Measurements from ENCODE around the gene GPC4. TPM values are rescaled to one million over a fixed set of nuclear protein-coding genes. Genes with fewer than 3 reads are reported as not detected.
A peak's percentile ranks its signal among the peaks of the same experiment; 100 is the strongest.

Gene GPC4
- total RNA-seq, 1 experiment from 2014 or later = 17.8 TPM

- H3K9me3 ChIP-seq (ENCODE audit: low read depth, low read length, poor library complexity, severe bottlenecking) = no peaks in the 10 kb centered on the region
- intact Hi-C loops (cut with micrococcal nuclease; ENCODE audit: unreplicated experiment) = no loop called here
- BruUV-seq (replicated peaks) = no TSS peak
- TF ChIP-seq EZH2 (IDR thresholded peaks at IDR 0.05; ENCODE audit: borderline replicate concordance, low read depth, low read length, poor library complexity, severe bottlenecking) = no peak
- TF ChIP-seq, protein P1, sequence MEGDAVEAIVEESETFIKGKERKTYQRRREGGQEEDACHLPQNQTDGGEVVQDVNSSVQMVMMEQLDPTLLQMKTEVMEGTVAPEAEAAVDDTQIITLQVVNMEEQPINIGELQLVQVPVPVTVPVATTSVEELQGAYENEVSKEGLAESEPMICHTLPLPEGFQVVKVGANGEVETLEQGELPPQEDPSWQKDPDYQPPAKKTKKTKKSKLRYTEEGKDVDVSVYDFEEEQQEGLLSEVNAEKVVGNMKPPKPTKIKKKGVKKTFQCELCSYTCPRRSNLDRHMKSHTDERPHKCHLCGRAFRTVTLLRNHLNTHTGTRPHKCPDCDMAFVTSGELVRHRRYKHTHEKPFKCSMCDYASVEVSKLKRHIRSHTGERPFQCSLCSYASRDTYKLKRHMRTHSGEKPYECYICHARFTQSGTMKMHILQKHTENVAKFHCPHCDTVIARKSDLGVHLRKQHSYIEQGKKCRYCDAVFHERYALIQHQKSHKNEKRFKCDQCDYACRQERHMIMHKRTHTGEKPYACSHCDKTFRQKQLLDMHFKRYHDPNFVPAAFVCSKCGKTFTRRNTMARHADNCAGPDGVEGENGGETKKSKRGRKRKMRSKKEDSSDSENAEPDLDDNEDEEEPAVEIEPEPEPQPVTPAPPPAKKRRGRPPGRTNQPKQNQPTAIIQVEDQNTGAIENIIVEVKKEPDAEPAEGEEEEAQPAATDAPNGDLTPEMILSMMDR (conservative IDR thresholded peaks at IDR 0.05; ENCODE audit: low read depth, low read length) = no peak
- H3K4me3 ChIP-seq (ENCODE audit: low read depth, low read length, poor library complexity, severe bottlenecking) = no peak overlapping the region
- CTCF ChIA-PET = no interaction called here
- no peaks in the 10 kb centered on the region for H3K36me3 ChIP-seq (ENCODE audit: insufficient read depth, low read length, poor library complexity, severe bottlenecking)
- no peaks in the 10 kb centered on the region for H3K27me3 ChIP-seq (replicated peaks; ENCODE audit: insufficient read depth, low read depth, low read length, poor library complexity)
- no peak overlapping the region for H3K27ac ChIP-seq (ENCODE audit: low read depth, low read length, poor library complexity, severe bottlenecking)
- no peak for DNase-seq (ENCODE audit: low spot score)
- POLR2A ChIA-PET (ENCODE audit: low non-redundant PET) = no interaction called here
- no peaks in the 10 kb centered on the region for H3K4me1 ChIP-seq (ENCODE audit: insufficient read depth, low read length, poor library complexity, severe bottlenecking)
These were observed 62.1 kb downstream of the GPC4 start for GRCh38 chrX:133353233-133353632.

DNA sequence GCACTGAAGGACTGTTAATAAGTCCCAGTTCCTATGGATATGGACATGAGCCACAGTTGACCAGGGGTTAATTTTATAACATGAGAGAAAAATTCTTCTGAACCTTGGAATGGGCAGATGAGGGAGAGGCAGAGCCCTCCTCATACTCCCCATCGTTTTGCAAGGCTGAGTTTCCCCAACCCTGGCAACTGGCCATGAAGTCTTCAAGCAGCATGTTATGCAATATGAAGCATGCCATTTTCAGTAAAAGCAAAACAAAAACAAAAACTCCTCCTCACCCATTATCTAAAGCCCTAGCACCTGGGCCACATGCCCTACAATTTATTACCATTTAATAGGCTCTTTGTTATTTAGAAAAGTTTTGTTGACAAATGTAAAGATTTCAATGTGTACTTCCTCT is 64.5 kb downstream of the GPC4 start:
- no TSS peak for BruUV-seq (replicated peaks)

GRCh38 chrX:133346026-133346425 is 69.3 kb downstream of the GPC4 start:
- H3K36me3 ChIP-seq (ENCODE audit: insufficient read depth, low read length, poor library complexity, severe bottlenecking) = no peaks in the 10 kb centered on the region
- BruUV-seq (replicated peaks) = no TSS peak
- intact Hi-C loops (cut with micrococcal nuclease; ENCODE audit: unreplicated experiment) = no loop called here

More for the DNA sequence above, 64.5 kb downstream of the GPC4 start:
- TF ChIP-seq, protein P1 (conservative IDR thresholded peaks at IDR 0.05; ENCODE audit: low read depth, low read length) = no peak
- no peak for TF ChIP-seq EZH2 (IDR thresholded peaks at IDR 0.05; ENCODE audit: borderline replicate concordance, low read depth, low read length, poor library complexity, severe bottlenecking)
- H3K27me3 ChIP-seq (replicated peaks; ENCODE audit: insufficient read depth, low read depth, low read length, poor library complexity) = no peaks in the 10 kb centered on the region
- DNase-seq (ENCODE audit: low spot score) = peak; percentile 56
- H3K4me3 ChIP-seq (ENCODE audit: low read depth, low read length, poor library complexity, severe bottlenecking) = no peak overlapping the region
- H3K27ac ChIP-seq (ENCODE audit: low read depth, low read length, poor library complexity, severe bottlenecking) = no peak overlapping the region
- CTCF ChIA-PET = interaction anchor here (0.6 kb wide), 1 partner anchor 24 kb away, joined by 4 read pairs; no protein-coding TSS in a partner anchor
- intact Hi-C loops (cut with micrococcal nuclease; ENCODE audit: unreplicated experiment) = no loop called here
- no peaks in the 10 kb centered on the region for H3K36me3 ChIP-seq (ENCODE audit: insufficient read depth, low read length, poor library complexity, severe bottlenecking)
- H3K9me3 ChIP-seq (ENCODE audit: low read depth, low read length, poor library complexity, severe bottlenecking) = no peaks in the 10 kb centered on the region
- H3K4me1 ChIP-seq (ENCODE audit: insufficient read depth, low read length, poor library complexity, severe bottlenecking) = no peaks in the 10 kb centered on the region
- POLR2A ChIA-PET (ENCODE audit: low non-redundant PET) = no interaction called here

More at GRCh38 chrX:133346026-133346425, 69.3 kb downstream of the GPC4 start:
- peaks cover 3% of the 10 kb centered on the region for H3K4me1 ChIP-seq (ENCODE audit: insufficient read depth, low read length, poor library complexity, severe bottlenecking)
- no peaks in the 10 kb centered on the region for H3K27me3 ChIP-seq (replicated peaks; ENCODE audit: insufficient read depth, low read depth, low read length, poor library complexity)
- no peak for TF ChIP-seq EZH2 (IDR thresholded peaks at IDR 0.05; ENCODE audit: borderline replicate concordance, low read depth, low read length, poor library complexity, severe bottlenecking)
- TF ChIP-seq, protein P1 (conservative IDR thresholded peaks at IDR 0.05; ENCODE audit: low read depth, low read length) = no peak
- H3K4me3 ChIP-seq (ENCODE audit: low read depth, low read length, poor library complexity, severe bottlenecking) = no peak overlapping the region
- DNase-seq (ENCODE audit: low spot score) = no peak
- H3K27ac ChIP-seq (ENCODE audit: low read depth, low read length, poor library complexity, severe bottlenecking) = no peak overlapping the region
- POLR2A ChIA-PET (ENCODE audit: low non-redundant PET) = no interaction called here
- CTCF ChIA-PET = no interaction called here
- H3K9me3 ChIP-seq (ENCODE audit: low read depth, low read length, poor library complexity, severe bottlenecking) = no peaks in the 10 kb centered on the region

All from A673 (cell line).